HG03354 (cell line): ENCODE data around the gene ISOC1.

Experiments used
- ATAC-seq: cut with Tn5 transposase; IDR thresholded peaks from one replicate; pipeline ENCODE4 v1.9.1; 2021; ENCODE audit warnings: mild to moderate bottlenecking; ENCODE audit not compliant: unreplicated experiment, poor library complexity, severe bottlenecking

ISOC1 gene

DNA sequence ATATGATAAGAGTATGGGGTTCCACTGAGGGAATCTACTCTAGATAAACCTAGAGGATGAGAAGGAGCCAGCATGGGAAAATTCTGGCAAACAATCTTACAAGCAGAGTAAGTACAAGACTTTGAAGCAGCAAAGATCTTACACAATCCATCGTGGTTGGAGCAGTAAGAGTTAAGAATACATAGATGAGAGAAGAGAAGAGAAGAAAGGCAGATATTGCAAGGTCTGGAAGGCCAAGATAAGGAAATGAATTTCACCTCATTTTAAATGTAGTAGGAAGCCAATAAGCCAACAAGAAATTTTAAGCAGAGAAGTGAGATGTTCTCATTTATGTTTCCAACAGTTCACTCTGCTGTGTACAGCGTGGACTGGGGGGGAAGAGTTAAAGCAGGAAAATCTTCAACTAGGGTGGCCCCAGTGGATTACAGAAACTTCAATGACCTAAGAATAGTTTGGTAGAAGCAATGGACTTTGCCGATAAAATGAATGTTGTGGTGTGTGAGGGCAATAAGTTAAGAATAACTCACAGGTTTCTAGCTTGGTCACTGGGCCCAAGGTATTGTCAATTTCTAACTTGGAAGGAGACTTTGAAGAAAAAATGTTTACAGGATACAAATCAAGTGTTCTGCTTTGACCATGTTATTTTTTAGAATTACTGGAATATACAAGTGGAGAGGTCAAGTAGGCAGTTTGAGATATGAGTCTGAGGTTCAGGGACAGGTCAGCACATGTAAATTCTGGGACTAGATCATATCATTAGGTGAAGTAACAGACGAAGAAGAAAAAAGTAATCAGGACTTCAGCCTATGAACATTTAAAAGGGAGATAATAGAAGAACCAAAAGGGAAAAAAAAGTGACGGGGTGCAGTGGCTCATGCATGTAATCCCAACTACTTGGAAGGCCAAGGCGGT, 12.1 kb upstream of the ISOC1 start:
- no peak for ATAC-seq

DNA sequence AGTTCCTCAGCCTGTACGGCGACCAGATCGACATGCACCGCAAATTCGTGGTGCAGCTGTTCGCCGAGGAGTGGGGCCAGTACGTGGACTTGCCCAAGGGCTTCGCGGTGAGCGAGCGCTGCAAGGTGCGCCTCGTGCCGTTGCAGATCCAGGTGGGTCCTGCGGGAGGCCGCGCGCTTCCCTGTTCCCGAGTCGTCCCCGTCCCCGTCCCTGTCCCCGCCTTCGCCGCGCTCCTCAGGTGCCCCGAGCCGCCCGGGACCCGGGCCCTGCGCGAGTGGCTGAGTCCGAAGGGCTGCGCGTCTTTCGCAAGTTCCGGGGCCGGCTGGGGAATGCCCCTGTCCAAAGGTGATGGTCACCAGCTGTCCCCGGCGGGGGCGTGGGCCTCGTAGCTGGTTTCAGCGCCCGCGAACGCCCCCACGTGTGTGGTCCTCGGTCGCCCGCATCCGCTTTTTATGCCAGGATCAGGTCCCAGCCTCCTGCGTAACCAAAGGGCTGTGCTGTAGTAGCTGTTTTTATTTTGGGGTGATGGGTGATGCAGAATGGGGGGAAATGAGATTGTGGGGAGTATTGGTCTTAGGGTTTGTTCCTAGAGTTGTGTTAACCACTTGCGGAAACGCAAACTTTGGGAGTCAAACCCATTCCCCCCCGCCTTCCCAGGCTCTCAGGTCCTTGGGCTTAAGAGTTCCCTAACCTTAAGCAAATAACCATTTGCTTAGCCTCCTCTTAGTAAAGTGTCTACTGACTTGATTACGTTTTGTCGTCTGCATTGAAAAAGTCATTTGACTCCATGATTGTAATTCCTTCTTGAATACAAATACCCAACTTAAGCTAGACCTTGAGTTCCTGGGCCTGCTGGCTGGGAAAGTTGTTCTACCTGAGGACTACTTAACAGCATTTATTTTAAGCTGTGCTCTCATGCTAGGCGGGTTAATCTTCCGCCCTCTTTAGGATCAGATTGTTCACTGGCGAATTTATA, 663 bp downstream of the ISOC1 start:
- peak; percentile 63 for ATAC-seq

DNA sequence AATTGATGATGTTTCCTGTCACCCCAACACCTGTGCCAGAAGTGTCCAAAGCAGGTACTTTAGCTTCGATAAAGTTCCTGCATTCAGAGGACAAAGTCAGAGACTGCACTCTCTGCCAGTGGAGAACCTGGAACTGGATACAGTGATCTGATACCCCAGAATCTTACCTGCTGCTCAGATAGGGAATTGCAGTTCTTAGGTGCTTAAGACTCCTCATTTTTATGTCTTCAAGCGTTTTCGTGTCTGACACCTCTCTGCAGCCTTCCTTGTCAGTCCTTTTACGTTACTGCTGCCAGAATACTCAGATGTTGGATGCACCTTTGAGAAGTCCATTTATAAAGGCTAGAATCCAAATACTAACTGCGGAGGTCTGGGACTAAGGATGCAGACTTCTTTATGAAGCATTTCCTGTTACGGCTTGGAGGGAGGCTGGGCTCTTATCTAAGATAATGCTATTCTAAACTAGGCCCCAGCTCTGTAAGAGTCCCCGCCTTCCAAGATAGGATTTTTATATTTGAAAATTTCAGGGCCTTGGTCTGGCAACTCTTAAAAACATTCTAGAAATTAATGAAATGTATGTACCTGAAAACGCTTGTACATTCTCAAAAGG, 1.9 kb downstream of the ISOC1 start:
- no peak for ATAC-seq

DNA sequence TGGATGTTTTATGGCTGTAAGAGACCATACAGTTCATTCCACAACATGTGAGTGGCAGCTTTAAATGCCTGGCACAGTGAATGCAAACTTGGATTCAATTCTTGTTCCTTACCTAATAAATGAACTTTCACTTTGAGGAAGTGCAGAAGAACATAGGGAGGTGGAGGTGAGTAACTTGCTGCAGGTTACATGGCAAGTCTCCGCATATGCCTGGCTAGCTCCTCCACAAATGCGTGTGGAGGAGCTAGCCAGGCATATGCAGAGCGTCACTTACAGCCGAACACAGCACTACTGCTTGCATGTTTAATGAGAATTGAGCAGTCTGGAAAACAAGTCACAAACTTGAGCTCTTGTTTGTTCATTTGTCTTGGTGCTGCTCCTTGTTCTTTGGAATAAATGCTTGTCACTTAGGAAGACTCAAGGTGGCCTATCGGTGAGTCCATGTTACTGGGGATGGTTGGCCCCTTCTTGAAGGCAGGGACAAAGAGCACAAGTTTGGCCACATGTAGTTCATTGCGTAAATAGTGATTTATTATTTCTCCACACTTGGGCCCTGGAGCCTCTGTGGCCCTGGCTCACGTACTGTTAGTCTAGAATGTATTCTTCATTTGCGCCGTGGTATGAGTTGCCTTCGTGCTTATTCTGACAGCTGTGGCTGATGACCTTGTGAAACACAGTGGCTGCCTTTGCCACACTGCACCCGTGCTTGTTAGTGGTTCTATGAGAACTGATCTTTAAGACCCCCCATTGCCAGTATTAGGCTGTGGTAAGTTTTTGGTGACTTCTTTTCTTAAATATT, 3.1 kb downstream of the ISOC1 start:
- ATAC-seq, result no peak

DNA sequence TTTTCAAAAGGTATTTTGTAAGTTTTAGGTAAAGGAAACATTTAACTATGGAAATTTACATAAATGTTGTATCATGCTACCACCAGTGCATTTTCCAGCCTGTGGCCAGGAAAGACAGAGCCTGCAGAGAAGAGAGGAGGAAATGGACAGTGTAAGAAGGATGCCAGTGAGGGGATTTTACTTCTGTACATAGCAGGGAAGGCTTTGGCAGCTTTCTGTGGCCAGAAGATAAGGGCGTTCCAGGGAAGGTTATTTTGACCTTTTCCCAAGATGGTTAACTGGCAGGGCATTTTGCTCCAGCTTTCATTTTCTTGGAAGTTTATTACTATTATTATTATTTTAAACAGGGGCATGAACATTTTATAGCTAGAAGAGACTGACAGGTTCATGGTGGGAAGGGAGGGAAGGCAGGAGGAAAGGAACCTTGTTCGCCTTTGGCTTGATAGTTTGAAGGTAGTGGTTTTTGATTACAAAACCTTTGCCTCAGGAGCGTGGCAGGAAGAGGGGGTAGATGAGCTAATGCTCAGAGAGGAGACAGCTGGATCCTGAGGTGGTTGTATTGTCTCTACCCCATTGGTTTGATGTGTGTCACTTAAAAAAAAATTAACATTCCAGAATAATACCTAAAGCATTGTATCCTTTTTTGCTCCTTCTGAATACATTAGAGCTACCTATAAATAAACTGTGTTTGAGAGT, 4.1 kb downstream of the ISOC1 start:
- no peak for ATAC-seq

DNA sequence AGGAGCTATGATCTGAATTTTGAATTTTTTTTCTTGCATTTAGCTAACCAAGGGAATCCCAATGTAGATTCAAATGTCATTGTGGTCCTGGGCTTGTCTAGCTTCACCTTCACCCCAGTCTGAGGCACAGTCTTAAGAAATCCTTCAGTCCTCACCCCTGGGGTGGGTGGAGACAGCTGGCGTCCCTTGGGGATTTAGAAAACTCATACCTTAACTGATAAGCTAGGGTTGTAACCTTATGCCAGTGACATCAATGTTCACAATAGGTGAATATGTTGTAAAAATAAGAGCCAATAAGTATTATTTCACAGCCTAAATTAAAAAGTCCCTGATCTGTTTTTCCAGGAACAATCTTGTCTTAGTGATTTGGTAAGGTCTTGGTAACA, 4.6 kb downstream of the ISOC1 start:
- no peak for ATAC-seq

DNA sequence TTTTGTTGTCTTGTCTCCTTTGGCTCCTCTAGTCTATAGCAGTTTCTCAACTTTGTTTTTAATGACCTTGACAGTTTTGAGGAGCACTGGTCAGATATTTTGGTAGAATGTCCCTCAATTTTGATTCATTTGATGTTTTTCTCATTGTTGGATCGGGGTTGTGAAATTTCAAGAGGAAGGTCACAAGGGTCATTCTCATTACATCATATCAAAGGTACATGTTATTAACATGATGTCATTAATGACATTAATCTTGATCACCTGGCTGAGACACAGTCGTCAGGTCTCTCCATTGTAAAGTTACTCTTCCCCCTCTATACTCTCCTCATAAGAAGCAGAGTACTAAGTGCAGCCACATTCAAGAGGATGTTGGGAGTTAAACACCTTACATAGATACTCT, 7.2 kb downstream of the ISOC1 start:
- ATAC-seq, result no peak

DNA sequence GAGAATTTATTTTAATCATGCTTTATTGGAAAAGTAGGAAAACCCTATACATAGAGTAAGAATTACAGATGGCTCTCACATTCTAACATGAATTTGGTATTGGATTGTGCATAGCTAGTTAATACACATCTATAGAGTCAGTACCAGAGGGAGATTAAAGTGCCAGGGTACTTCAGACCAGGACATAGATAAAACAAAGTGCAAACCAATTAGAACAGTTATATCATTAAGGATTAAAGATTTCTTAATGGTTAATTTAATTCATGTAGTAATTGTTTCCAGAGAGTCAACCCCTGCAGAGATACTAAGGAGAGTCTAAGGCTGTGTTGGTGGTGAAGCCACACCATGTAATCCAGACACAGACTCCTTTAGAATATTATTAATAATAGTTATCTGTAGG, 8.8 kb downstream of the ISOC1 start:
- no peak for ATAC-seq

DNA sequence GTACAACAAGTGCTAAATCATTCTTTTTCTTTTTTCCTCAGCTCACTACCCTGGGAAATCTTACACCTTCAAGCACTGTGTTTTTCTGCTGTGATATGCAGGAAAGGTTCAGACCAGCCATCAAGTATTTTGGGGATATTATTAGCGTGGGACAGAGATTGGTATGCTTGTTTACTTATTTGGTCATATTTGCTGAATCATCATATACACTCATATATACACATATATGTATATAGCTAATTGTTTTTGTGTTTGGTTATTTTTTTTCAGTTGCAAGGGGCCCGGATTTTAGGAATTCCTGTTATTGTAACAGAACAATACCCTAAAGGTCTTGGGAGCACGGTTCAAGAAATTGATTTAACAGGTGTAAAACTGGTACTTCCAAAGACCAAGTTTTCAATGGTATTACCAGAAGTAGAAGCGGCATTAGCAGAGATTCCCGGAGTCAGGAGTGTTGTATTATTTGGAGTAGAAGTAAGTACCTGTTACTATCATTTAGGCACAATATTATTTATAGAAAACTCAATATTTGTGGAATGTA, 10.4 kb downstream of the ISOC1 start:
- no peak for ATAC-seq

DNA sequence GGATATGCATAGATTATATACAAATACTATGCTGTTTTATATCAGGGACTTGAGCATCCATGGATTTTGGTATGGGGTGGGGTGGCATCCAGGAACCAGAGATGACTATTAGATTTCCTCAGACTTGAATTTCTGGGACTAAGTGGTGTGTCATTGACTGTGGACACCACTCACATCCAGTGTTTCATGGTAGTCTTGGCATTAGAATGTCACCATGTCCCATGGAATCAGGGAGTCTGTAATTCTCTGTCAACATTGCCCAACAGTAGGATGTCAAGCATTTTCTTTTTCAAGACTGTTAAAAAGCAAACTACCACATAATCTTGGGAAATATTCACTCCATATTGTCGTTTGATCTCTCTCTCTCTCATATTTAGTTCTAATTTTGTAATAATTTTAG, 13.1 kb downstream of the ISOC1 start:
- ATAC-seq, result no peak

DNA sequence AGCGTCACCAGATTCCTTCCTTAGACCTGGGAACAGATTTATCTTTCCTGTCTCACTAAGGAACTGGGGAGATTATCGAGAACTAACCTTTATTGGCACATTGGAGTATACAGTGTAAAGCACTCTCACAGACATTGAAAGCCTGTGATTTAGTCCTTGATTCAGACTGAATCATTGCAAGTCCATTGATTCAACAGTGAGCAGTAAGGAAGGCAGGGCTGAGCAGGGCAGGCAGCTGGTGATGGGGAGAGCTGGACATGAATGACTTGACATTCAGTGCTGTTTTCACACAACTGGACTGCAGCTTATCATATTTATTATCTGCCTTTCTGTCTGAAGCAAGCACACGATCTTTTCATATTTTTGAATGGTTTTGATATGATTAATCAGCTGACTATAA, 16.2 kb downstream of the ISOC1 start:
- ATAC-seq, result no peak

DNA sequence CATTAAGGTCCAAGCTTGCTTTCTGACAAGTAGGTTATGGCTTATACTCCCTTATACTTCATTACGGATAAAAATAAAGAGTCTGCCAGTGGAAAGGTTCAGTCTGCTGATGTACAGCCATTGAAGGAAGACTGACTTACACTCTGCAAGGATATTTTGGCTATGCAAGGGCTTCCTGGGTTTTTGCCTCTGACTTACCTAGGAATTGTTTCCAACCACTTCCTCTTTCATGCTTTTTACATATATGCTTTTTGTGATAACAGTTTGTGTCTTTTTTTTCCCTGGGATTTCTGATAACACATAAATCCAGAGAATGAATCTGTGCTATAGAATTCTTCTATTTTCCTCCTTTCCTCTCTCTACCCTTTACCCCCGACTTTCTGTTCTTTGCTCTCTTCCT, 16.8 kb downstream of the ISOC1 start:
- ATAC-seq, result no peak

DNA sequence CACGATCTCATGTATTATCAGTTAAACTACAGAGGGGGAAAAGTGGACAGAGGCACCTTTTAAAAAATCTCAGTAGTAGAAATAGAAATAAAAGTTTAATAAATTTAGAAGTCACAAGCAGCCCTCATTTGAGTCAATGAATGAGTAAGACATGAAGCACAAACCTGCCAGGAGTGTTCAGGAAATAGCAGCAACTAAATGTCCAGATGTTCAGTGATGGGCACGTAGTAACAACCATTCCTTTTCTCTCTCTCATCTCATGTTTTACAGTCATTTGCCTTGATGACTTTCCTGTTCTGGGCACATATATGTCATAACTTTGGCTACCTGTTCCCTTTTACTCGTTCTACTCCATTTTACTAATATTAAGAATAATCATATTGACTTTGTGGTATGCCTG, 17.7 kb downstream of the ISOC1 start:
- ATAC-seq, result no peak

DNA sequence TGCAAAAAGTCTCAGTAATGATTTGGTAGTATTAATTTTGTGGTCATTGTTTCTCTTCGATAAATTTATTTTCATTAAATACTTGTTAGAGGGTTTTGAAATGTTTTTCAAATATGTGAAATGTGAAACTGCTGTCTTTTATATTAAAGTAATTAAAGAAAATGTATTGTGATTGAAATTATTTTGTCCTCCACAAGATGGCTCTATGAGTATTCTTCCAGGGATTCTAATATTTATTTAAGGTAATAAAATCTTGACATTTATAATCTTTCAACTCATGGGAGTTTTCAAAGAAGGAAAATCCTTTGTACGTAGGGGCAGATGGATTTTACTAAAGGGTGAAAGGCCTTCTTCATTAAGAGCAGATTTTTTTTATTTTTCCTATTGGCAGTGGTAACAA, 19.3 kb downstream of the ISOC1 start:
- no peak for ATAC-seq

DNA sequence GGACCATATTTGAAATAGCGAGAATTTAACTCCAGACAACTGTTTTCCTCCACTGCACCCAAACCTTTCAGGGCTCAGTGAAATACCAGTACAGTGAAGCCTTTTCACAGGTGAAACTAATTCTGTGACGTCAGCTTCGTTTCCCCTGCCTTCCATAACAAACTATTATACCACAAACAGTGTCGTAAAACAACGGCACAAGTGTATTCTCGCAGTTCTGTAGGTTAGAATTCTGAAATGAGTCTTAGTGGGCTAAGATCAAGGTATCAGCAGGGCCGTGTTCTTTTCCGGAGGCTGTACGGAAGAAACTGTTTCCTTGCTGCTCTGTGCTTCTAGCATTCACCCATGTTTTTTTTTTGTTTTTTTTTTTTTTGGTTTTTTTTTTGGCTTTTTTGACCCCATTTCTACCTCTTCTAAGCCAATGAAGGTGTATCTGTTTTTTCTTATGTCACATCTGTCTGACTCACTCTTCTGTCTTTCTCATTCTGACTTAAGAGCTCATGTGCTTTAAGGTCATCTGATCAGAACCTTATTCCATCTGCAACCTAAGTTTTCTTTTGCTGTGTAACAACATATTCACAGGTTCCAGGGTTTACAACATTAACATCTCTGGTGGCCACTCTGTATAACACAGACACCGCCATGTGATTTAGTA, 20.1 kb downstream of the ISOC1 start:
- ATAC-seq, result no peak

DNA sequence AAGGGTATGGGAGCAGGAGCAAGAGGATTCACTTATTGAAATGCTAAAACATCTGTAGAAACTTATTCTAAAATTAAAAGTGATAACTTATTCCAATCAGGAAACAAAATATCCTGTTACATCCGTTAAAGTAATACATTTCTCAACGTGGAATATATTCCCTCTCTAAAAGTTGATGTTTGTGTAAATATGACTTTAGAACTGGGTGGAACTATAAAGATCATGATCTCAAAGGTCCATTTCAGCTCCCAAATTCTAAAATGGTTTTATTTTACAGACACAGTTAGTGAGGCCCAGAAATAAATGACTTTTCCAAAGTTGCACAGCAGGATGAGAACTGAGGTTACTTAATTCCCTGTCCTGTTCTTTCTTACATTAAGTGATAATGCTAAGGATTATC, 21.1 kb downstream of the ISOC1 start:
- ATAC-seq, result no peak

DNA sequence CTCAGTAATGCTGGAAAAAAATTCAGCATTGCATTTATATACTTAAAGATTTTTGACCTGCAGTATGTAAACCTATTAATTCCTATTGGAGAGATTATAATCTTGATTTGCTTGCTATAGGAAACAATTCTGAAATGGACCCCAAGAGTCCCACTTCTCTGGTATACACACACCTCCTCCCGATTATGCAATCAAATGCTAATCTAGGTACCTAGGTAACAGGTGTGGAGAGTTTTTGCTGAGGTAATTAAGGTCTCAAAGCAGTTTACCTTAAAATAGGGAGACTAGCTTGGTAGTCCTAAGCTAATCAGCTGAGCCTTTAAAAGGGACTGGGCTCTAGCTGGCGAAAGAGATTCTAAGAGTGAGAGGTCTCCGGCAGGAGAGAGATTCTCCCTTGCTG, 22.2 kb downstream of the ISOC1 start:
- no peak for ATAC-seq

DNA sequence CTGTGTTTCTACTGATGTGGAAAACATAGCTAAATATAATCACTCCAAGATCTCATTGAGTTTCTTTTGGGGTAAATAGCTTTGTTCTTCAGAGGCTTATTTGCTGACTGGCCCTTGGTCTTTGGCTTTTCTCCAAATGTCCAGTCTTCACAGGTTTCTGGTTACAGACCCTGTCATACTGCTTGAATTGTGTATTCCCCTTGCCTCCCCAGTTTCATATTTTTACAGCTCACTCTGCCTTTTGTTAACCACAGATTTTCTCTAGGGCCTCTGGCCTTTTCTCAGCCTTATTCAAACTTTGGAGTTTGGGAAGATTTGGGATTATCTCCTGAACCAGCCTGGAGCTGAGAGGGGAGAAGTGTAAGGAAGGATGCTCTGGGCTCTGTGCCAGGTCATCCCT, 23.9 kb downstream of the ISOC1 start:
- ATAC-seq, result no peak
